Loucy (cell line): ENCODE results near the gene PCSK2.

Experiments used
- H2AFZ ChIP-seq: fragments of 200-600 bp; sonication (generic); 2 replicates; pipeline ENCODE4 v1.6.0; 2016; ENCODE audit warnings: antibody characterized with exemption, mild to moderate bottlenecking, low read length, moderate library complexity
- H3F3A ChIP-seq: fragments of 200-600 bp; 2 replicates; pipeline ENCODE4 v1.6.0; 2016; ENCODE audit warnings: antibody characterized with exemption, low read depth, mild to moderate bottlenecking
- H3K27me3 ChIP-seq: fragments of 200-600 bp; sonication (generic); 2 replicates; pipeline ENCODE4 v1.6.1; 2014; ENCODE audit warnings: low read length, mild to moderate bottlenecking; ENCODE audit not compliant: insufficient read depth, poor library complexity, severe bottlenecking
- H3K36me3 ChIP-seq: fragments of 200-600 bp; sonication (generic); 2 replicates; pipeline ENCODE4 v1.6.1; 2016; ENCODE audit warnings: low read length; ENCODE audit not compliant: insufficient read depth
- H3K4me1 ChIP-seq: fragments of 200-600 bp; sonication (generic); 2 replicates; pipeline ENCODE4 v1.5.1; 2014; ENCODE audit warnings: low read length, mild to moderate bottlenecking; ENCODE audit not compliant: insufficient read depth, poor library complexity, severe bottlenecking
- H3K4me2 ChIP-seq: fragments of 200-600 bp; sonication (generic); 2 replicates; pipeline ENCODE4 v1.6.0; 2014; ENCODE audit warnings: antibody characterized with exemption, low read length, low read depth, mild to moderate bottlenecking; ENCODE audit not compliant: poor library complexity, severe bottlenecking
- H3K4me3 ChIP-seq: fragments of 200-600 bp; sonication (generic); 2 replicates; pipeline ENCODE4 v1.5.1; 2014; ENCODE audit warnings: low read length, mild to moderate bottlenecking, mixed read lengths; ENCODE audit not compliant: poor library complexity, severe bottlenecking
- H3K79me2 ChIP-seq: fragments of 200-600 bp; sonication (generic); 2 replicates; pipeline ENCODE4 v1.6.1; 2014; ENCODE audit warnings: low read length; ENCODE audit not compliant: insufficient read depth
- H3K9ac ChIP-seq: fragments of 200-600 bp; sonication (generic); 2 replicates; pipeline ENCODE4 v1.6.0; 2014; ENCODE audit warnings: mild to moderate bottlenecking, low read depth, low read length, moderate library complexity; ENCODE audit not compliant: poor library complexity, severe bottlenecking
- H3K9me2 ChIP-seq: fragments of 200-600 bp; sonication (generic); replicated peaks from 2 replicates; pipeline ENCODE4 v1.6.1; 2016; ENCODE audit warnings: low read depth, low read length, mixed read lengths
- H3K9me3 ChIP-seq: fragments of 200-600 bp; sonication (generic); 2 replicates; pipeline ENCODE4 v1.6.1; 2014; ENCODE audit warnings: mild to moderate bottlenecking, antibody characterized with exemption, low read length, low read depth; ENCODE audit not compliant: insufficient read depth
- H4K20me1 ChIP-seq: fragments of 200-600 bp; sonication (generic); 2 replicates; pipeline ENCODE4 v1.6.0; 2014; ENCODE audit warnings: antibody characterized with exemption, low read length, mild to moderate bottlenecking; ENCODE audit not compliant: insufficient read depth, poor library complexity, severe bottlenecking
- CTCF ChIP-seq: fragments of 200-600 bp; sonication (generic); conservative IDR thresholded peaks from 2 replicates; pipeline ENCODE4 v1.5.1; 2014; ENCODE audit warnings: mild to moderate bottlenecking, antibody characterized with exemption, low read length
- EZH2phosphoT487 ChIP-seq: fragments of 200-600 bp; IDR thresholded peaks from 2 replicates; pipeline ENCODE4 v1.6.1; 2018; ENCODE audit warnings: antibody characterized with exemption, mild to moderate bottlenecking, moderate library complexity, borderline replicate concordance

The PCSK2 gene

DNA sequence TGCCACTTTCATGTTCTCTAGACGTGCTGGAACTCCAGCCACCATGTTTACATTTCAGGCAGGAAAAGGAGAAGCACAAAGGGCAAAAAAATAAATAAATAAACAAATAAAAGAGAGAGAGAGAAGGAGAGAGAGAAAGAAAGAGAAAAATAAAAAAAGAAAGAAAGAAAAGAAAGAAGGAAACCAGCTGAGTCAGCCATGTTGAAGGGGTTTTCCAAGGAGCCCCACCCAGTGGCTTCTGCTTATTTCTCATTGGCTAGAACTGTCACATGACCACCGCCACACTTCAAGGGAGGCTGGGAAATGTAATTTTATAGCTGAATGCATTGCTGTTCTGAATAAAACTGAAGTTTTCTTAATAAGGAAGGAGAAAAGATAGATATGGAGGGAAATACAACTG is 233.3 kb downstream of the PCSK2 start:
- Histone ChIP-seq H3K4me1 (no peaks in the 10 kb centered on the region), H3K36me3 (no peaks in the 10 kb centered on the region), H3K27me3 (peaks cover 13% of the 10 kb centered on the region), H4K20me1 (no peaks in the 10 kb centered on the region), H3F3A (no peaks in the 10 kb centered on the region), H3K4me3 (no peak overlapping the region), H2AFZ (0 out of 2 replicates have a peak overlapping the region, but pooled peaks have one; percentile 66), H3K9ac (no peak overlapping the region), H3K9me2 (no peaks in the 10 kb centered on the region), H3K79me2 (no peaks in the 10 kb centered on the region), H3K4me2 (no peak overlapping the region), H3K9me3 (no peaks in the 10 kb centered on the region)
- TF ChIP-seq EZH2phosphoT487 (no peak), CTCF (no peak)

GRCh38 chr20:17461941-17462340 is 235.1 kb downstream of the PCSK2 start:
- H3K36me3 ChIP-seq: no peaks in the 10 kb centered on the region

DNA sequence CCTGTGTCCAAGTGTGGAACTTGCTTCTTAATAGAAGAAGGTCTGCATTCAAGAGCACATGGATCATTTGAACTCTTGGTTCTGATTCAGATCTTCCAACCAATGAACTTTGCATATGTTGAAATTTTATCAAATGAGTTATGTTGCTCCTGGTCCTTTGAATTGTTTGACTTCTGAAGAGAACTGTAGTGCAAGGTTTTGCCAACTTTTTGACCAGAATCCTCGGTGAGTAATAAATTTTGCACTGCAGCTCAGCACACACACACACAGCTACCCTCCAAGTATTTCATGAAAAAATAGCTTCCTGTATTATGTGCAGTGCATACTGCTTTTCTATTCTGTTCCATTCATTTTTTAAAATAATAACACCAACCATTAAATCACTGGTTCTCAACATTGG is 236.9 kb downstream of the PCSK2 start:
- Histone ChIP-seq H3K4me1 (no peaks in the 10 kb centered on the region), H2AFZ (no peak overlapping the region), H3K36me3 (no peaks in the 10 kb centered on the region), H3K79me2 (no peaks in the 10 kb centered on the region), H4K20me1 (no peaks in the 10 kb centered on the region), H3K9ac (no peak overlapping the region), H3K9me3 (no peaks in the 10 kb centered on the region), H3K4me2 (no peak overlapping the region), H3K9me2 (no peaks in the 10 kb centered on the region), H3K4me3 (no peak overlapping the region), H3F3A (no peaks in the 10 kb centered on the region), H3K27me3 (no peaks in the 10 kb centered on the region)
- TF ChIP-seq CTCF (no peak), EZH2phosphoT487 (no peak)

More at GRCh38 chr20:17461941-17462340, 235.1 kb downstream of the PCSK2 start:
- Histone ChIP-seq H3K4me3 (no peak overlapping the region), H3K9me2 (no peaks in the 10 kb centered on the region), H3K4me2 (no peak overlapping the region), H4K20me1 (no peaks in the 10 kb centered on the region), H3K9ac (no peak overlapping the region), H3K9me3 (no peaks in the 10 kb centered on the region), H2AFZ (no peak overlapping the region), H3K79me2 (no peaks in the 10 kb centered on the region), H3K27me3 (peaks cover 6% of the 10 kb centered on the region), H3K4me1 (no peaks in the 10 kb centered on the region), H3F3A (no peaks in the 10 kb centered on the region)
- TF ChIP-seq EZH2phosphoT487 (no peak), CTCF (no peak)
